Measurements from ENCODE around the gene NDST1.
"Not testable (repeated sequence)": the region's sequence is repeated elsewhere in the genome, so short reads cannot be mapped to it uniquely, and the experiment has no call there.

Gene NDST1

DNA sequence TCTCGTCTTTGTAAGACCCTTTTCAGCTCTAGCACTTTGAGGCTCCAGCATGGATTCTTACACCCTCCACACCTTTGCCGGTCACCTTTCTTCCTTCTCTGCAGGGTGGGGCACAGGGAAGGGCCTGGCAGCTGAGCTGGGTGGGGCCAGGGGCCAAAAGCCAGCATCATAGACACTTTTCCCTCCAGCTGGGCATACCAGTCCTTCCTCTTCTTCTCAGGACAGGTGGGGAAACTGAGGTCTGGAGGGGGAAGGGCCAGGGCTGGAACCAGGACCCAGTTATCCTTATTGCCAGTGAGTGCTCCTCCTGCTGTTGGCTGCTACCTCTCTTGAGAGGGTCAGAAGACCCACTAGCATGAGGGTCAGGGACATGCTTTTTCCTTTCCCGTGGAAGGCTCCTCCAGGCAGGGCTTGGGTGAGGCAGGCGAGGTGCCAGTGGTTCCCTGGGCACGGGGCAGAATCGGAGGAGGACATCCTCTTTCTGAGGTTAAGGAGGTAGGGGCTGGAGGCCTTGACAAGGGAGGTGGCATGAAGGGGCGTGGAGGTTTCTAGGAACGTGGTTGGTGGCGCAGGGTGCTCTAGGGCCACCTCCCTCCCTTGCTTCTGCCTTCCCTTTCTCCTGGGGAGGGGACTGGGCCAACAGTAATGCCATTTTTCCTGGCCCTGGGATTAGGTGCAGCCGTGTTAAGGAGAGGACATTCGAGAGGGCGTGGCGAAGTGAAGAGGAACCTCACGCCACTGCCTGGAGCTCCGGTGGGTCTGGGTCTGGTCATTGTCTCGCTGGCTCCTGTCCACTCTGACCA is at the start of gene NDST1:
NDST1 (plus strand) TSS at position 658 of the 803 bp plus-strand sequence. CDS start 13,124 bp downstream, outside the sequence.
- DNase-seq (ENCODE audit: low spot score), result no peak

DNA sequence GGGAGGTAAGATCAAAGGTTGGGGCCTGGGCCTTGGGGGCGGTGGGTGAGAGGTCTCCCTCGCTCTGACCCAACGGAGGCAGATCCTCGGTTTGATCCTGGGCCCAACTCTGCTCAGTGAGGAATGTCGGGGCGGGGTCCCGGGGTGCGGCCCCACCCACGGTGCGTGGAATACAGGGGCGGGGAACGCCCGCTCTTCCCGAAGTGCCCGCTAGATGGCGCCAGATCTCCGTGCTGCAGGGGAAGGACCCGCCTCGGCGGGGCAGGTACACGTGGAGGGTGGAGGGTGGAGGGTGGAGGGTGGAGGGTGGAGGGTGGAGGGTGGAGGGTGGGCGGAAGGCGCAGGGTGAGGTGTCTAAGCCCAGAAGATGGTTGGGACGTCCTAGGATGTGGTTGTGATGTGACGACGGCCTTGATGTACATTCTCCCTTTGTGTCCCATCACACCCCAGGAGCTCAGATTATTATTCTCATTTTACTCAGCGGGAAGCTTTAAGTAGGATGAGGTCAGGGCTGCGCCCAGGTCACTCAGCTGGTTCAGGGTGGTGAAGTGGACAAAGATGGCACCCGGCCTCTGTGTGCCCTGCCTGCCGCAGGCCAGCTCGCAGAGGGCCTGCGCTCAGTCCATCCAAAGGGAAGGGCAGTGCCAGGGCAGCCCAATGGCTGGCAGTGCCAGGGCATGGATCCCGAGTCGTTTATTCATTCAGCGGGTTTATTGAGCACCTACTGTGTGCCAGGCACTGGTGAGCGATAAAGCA is 49.0 kb upstream of the NDST1 start:
- DNase-seq (ENCODE audit: low spot score), result peak; percentile 86

GRCh38 chr5:150460781-150461180 is 47.1 kb upstream of the NDST1 start:
- no peak for DNase-seq (ENCODE audit: low spot score)

- no peak for DNase-seq (ENCODE audit: low spot score)
Observed at GRCh38 chr5:150461231-150461630, 46.7 kb upstream of the NDST1 start.

DNA sequence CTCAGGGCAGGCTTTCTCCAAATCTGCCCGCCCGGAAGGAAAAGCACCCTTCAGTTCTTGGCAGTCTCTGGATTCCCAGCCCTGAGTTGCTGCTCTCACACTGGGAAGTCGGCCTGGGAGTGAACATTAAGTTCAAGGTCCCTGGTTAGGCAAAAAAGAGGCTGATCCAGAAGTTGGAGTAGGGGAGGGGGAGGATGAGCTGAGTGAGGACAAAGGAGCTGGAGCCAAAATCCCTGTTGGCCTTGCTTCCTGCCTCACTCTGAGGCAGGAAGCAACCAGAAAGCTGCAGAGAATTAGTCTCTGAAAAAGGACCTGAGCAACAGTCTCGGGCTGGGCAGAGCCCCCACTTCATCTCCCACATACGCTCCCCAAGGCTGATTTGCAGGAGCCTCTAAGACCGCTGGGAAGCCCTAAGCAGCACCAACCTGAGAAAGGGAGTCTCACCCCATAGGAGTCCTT is 43.3 kb upstream of the NDST1 start:
- DNase-seq (ENCODE audit: low spot score), result no peak

GRCh38 chr5:150465927-150466326 is 42.0 kb upstream of the NDST1 start:
- no peak for DNase-seq (ENCODE audit: low spot score)

- no peak for DNase-seq (ENCODE audit: low spot score)
Observed at GRCh38 chr5:150468206-150468605, 39.7 kb upstream of the NDST1 start.

DNA sequence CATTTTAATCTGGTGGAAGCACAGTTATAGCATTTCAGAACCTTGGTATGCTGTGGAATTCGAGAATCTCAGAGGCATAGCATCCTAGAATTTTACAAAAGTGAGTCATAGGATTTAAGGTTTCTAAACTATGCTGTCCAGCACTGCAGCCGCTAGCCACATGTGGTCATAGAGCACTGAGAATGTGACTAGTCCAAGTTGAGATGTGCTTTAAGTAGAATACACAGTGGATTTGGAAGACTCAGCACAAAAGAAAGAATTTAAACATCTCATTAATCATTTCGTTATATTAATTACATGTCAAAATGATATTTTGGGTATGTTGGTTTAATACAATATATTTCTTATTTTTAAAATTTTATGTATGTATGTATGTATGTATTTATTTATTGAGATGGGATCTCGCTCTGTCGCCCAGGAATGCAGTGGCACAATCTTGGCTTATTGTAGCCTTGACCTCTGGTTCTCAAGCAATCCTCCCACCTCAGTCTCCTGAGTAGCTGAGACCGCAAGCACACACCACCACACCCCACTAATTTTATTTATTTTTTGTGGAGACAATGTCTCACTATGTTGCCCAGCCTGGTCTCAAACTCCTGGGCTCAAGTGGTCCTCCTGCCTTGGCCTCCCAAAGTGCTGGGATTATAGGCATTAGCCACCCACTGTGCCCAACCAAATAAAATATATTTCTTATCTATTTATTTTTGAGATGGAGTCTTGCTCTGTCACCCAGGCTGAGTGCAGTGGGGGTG is 38.0 kb upstream of the NDST1 start:
- no peak for DNase-seq (ENCODE audit: low spot score)

GRCh38 chr5:150473673-150474358 is 34.1 kb upstream of the NDST1 start:
- DNase-seq (ENCODE audit: low spot score), result no peak

DNA sequence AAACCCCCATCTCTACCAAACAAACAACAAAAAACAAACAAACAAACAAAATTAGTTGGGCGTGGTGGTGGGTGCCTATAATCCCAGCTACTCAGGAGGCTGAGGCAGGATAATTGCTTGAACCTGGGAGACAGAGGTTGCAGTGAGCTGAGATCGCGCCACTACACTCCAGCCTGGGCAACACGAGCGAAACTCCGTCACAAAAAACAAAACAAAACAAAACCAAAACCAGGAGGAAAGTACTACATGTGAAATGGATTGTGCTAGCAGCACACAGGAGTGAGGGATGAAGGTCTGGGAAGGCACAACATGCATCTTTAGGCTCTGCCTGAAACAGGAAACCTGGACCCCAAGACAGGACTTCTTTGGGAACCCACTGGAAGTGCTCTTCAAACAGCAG is 31.4 kb upstream of the NDST1 start:
- not testable (repeated sequence) for DNase-seq (ENCODE audit: low spot score)

DNA sequence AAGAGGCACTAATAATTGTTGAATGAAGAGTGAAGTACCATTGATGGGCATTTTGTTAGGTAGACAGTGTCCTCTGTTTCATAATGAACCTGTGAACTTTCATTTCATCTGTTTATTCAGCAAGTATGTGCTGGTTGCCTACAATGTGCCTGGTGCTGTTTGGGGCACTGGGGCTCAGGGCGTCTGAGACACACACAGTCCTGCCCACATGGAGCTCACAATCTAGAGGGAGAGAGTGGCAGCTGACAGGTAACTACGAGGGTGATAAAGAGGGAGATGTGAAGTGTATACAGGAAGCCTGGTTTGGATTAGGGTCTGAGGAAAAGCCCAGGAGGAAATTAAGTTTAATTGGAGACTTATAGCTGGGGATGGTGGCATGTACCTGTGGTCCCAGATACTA is 28.5 kb upstream of the NDST1 start:
- no peak for DNase-seq (ENCODE audit: low spot score)

- no peak for DNase-seq (ENCODE audit: low spot score)
Observed at GRCh38 chr5:150481708-150481965, 26.3 kb upstream of the NDST1 start.

- no peak for DNase-seq (ENCODE audit: low spot score)
Observed at GRCh38 chr5:150481972-150482406, 25.9 kb upstream of the NDST1 start.

GRCh38 chr5:150484964-150485692 is 22.8 kb upstream of the NDST1 start:
- no peak for DNase-seq (ENCODE audit: low spot score)

- no peak for DNase-seq (ENCODE audit: low spot score)
Observed at GRCh38 chr5:150485693-150486401, 22.1 kb upstream of the NDST1 start.

GRCh38 chr5:150486402-150487198 is 21.3 kb upstream of the NDST1 start:
- peak; percentile 18 for DNase-seq (ENCODE audit: low spot score)

- no peak for DNase-seq (ENCODE audit: low spot score)
Observed at GRCh38 chr5:150487199-150488061, 20.5 kb upstream of the NDST1 start.

DNA sequence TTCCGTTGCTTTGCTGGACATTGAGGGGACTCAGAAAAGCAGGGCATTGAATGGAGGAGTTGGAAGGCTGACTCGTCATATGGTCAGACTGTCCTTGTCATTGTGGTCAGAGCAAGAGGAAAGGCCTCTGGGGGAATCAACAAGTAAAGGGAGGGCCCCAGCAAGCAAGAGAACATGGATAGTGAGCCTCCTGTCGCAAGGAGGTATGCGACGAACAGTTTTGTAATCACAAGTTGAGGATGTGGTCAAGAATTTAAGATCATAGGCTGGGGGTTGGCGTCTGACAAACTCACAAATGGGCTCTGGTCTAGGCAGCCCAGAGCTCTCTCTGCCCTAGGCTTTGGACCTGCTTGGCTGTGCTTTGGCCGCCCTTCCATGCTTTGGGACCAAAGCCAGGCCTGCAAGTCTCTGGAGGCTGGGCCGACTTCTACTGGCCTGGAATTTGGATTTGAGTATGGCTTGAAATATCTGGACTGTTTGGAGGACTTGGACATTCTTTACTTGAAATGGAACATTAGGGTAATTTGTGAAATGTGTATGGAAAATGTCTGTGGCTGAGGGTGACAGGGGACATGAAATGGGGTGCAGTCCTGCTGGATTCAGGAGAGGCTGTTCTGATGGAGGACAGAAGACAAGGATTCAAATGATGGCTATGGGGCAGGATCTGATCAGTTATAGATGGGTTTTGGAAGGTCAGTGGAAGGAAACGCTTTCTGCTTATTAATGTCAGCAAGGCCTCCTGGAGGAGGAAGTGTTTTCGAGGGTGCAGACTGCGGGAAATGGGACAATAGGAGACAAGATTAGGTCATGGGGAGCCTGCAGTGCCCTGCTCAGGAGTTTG is 19.2 kb upstream of the NDST1 start:
- no peak for DNase-seq (ENCODE audit: low spot score)

Measured in CD4-positive, alpha-beta T cell treated with Interleukin-15 for 4 hours (primary cell).